ENCODE results near the gene HOXC5.

Gene HOXC5

GRCh38 chr12:54075409-54075808, 42.6 kb downstream of the HOXC5 start:
- DNase-seq, result peak in 1 of 2 experiments; percentile 86

DNA sequence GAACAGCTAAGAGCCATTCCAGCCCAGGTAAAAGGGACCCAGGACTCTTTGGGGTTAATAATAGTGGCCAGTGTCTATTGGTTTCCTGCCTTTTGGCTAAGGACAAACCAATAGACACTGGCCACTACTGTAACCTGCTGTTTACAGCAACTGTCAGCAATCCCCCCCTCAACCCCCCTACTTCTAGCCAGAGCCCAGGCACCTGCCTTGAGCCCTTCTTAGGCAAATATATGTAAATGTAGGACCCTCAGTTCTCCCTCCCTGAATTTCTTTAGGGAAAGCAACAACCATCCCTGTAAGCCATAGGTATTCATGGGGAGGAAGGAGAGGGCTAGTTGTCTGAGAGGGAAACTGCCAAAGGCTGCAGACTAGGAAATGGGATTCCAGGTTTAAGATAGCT, 43.1 kb downstream of the HOXC5 start:
- DNase-seq, result peak; percentile 97 to 98

DNA sequence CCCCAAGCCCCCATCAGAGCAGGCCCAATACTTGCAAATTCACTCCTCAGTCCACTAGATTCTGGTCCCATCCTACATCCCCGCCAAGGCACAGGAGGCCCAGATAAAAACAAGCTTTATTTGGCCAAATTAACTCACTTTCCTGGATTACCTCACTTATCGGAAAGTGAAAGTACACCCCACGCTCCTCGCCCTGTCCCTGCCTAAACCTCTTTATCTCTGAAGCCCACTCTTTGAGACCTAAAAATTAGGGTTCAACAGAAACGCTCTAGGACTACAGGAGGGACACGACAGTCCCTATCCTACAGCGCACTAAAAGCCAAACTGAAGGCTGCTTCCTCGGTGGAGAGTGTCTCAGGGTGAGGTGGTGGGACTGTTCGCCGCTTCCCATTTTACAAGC, 45.0 kb downstream of the HOXC5 start:
- DNase-seq, result peak in 1 of 2 experiments; percentile 71

GRCh38 chr12:54079115-54079514, 46.3 kb downstream of the HOXC5 start:
- DNase-seq, result peak in 1 of 2 experiments; percentile 45

- DNase-seq, result peak in 1 of 2 experiments; percentile 51
These were observed 47.4 kb downstream of the HOXC5 start for GRCh38 chr12:54080008-54080924.

GRCh38 chr12:54081053-54081514, 48.2 kb downstream of the HOXC5 start:
- DNase-seq, result peak in 1 of 2 experiments; percentile 66

DNA sequence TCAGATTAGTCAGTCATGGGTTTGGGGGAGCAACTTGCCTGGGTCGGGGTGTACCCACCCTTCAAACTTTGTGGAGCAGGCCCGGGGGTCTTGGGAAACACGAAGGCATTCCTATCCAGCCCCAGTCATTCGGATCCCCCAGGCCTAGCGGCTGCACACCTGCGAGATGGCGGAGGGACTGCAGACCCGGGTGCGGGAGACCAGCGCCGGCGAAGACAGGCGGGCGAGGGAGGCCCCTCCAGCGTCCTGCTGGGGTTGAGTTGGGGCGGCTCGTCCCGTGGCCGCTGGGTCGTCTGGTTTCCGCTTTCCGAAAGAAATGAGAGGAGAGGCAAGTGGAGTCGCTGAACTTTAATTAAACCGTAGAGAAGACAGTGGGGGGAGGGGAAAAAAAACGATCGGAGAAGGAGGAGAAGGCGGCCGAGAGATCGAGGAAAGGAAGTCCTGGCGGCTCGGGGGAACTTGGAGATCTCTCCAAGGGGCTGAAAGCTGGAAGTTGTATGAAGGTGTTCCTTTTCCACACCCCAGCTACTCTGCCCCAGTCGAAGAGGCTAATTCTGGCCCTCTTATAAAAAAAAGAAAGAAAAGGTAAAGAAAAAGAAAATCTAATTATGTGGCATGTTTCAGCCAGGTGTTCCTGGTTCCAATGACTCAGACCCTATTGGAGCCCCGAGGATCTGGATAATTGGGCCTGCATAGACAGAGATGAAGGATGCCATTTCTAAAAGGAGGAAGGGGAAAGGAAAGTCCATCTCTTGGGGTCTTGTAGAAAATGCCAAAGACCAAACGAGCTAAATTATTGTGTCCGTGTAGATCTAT, 48.9 kb downstream of the HOXC5 start:
- DNase-seq, result peak in 1 of 2 experiments; percentile 77

- peak; percentile 91 to 94 for DNase-seq
These were observed 49.6 kb downstream of the HOXC5 start for GRCh38 chr12:54082397-54082892.
